HG03521 (cell line): Measurements from ENCODE around the gene CDCA5.
A peak's percentile ranks its signal among the peaks of the same experiment; 100 is the strongest.

ENCODE experiments used
- ATAC-seq: cut with Tn5 transposase; IDR thresholded peaks from one replicate; pipeline ENCODE4 v1.9.1; 2021; ENCODE audit warnings: mild to moderate bottlenecking, moderate library complexity; ENCODE audit not compliant: unreplicated experiment

The CDCA5 gene

DNA sequence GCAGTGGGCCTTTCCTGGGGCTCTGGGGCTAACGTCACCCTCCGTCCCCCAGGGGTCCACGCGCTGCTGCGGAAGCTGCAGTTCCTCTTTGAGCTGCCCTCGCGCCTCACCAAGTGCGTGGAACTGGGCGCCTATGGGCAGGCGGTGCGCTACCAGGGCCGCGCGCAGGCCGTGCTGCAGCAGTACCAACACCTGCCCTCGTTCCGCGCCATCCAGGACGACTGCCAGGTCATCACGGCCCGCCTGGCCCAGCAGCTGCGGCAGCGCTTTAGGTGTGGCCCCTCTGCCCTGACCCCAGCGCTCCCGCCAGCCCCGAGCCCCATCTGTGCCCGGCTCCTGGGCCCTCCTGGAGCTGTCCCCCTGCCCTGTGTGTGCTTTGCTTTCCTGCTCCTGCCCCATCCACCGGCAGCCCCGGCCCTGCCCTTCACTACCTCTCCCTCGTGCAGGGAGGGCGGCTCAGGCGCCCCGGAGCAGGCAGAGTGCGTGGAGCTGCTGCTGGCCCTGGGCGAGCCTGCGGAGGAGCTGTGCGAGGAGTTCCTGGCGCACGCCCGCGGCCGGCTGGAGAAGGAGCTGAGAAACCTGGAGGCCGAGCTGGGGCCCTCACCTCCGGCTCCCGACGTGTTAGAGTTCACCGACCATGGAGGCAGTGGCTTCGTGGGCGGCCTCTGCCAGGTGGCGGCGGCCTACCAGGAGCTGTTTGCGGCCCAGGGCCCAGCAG lies 24.1 kb upstream of the CDCA5 start:
- ATAC-seq: no peak

DNA sequence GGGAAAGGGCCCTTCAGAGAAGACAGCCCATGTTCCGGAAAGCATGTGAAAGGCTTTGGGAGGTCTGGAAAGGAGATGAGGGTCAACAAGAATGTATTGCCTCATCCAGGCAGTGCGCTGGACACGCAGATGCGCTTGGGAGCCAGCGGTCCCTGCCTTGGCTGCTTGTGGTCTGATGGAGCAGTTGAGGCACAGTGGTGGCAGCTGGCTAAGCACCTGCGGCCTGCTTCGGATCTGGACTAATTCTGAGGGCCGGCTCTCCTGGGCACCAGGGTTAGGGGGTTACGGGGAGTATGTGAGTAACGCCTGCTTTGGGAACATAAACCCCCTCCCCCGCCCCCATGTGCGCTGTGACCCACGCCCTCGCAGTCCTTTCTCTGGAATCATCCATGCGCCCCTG lies 23.2 kb upstream of the CDCA5 start:
- ATAC-seq: no peak

DNA sequence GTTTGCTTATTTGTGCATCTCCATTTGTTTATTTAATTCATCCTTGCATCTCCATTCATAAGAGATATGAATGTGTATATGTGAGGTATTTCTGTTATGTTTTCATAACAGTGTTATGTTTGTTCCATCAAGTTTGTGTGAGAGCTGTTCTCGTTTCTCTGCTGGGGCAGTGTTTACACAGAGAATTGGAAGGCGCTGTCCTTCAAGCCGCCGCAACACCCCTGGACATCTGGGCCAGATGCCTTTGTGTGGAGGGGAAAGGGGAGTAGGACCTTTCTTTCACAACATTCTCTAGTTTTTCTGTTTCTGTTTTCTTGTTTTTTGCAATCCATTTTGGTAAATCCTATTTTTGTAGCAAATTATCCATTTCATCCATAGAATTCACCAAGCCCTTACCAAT lies 20.8 kb upstream of the CDCA5 start:
- ATAC-seq: no peak

DNA sequence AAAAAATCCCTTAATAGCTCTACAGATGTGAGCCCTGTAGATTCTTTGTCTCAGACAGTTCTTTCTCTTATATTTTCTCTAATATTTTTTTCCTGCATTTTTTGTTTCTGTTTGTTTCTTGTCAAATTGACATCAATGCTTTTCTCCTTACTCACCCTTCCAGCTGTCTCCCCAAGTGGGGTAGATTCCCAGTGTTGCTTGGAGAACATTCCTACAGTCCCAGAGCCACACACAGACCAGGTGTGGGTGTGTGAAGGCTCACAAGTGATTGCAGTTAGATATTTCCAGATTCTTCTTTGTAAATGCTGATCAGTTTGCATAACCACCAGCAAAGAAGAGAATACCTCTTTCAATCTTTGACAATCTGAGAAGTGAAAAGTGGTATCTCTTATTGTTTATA lies 19.6 kb upstream of the CDCA5 start:
- no peak for ATAC-seq

DNA sequence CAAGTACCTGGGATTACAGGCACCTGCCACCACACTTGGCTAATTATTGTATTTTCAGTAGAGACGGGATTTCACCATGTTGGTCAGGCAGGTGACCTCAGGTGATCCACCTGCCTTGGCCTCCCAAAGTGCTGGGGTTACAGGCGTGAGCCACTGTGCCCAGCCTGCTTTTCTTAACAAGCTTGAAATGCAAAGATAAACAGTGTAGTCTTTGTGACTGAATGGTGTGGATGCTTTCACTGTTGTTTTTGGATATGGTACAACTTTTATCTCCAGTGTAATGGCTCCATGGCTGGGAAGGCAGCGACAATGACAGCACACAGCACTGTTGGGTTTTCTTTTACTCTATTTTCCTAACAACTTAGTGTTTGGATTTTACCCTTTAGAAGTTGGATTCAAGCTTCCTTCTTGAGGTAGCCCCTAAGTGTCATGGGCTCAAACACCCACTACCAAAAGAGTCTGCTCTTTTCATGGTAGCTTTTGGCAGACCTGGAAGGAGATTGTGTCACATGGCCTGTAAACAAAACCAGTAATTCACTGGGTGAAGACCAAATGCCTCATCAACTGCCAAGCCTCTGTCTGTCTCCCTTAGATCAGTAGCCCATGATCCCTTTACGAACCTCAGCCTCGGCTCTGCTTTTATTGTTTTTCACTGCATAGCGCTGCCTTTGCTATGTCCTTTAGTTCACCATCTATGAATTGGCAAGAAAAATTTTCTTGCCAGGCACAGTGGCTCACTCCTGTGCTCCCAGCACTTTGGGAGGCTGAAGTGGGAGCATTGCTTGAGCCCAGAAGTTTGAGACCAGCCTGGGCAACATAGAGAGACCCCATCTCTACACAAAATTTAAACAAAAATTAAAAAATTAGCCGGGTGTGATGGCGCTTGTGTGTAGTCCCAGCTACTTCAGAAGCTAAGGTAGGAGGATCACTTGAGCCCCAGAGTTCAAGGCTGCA lies 18.6 kb upstream of the CDCA5 start:
- ATAC-seq: no peak

DNA sequence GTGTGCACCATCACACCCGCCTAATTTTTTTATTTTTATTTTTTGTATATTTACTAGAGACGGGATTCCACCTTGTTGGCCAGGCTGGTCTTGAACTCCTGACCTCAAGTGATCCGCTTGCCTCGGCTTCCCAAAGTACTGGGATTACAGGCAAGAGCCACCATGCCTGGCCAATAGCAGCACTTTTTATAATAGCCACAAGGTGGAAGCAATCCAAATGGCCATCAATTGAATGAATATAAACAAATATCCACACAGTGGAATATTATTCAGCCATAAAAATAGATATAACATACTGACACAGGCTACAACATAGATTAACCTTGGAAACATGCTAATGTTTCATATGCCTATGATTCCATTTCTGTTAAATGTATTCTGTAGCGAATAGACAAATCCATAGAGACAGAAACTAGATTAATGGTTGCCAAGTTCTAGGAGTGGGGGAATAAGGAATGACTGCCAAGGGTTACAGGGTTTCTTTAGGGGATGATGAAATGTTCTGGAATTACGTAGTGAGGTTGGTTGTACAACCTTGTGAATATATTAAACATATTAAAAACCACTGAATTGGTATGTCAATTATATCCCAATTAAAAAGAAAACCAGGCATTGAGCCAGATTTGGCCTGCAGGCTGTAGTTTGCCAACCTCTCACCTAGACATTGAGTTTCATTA lies 17.0 kb upstream of the CDCA5 start:
- no peak for ATAC-seq

DNA sequence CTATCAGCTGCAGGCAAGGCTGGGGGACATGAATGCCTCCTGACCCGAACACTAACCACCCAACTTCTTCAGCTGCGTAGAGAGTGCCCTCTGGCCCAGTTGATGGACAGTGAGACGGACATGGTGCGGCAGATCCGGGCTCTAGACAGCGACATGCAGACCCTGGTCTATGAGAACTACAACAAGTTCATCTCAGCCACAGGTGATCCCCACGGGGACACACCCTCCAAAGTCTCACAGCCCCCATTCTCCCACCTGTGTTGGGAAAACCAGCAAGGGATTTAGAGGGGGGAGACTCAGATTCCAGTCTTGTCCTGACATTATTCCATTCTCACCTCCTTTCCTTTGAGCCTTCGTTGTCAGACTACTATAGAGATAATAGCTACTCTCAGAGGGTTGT lies 13.1 kb upstream of the CDCA5 start:
- ATAC-seq: no peak

DNA sequence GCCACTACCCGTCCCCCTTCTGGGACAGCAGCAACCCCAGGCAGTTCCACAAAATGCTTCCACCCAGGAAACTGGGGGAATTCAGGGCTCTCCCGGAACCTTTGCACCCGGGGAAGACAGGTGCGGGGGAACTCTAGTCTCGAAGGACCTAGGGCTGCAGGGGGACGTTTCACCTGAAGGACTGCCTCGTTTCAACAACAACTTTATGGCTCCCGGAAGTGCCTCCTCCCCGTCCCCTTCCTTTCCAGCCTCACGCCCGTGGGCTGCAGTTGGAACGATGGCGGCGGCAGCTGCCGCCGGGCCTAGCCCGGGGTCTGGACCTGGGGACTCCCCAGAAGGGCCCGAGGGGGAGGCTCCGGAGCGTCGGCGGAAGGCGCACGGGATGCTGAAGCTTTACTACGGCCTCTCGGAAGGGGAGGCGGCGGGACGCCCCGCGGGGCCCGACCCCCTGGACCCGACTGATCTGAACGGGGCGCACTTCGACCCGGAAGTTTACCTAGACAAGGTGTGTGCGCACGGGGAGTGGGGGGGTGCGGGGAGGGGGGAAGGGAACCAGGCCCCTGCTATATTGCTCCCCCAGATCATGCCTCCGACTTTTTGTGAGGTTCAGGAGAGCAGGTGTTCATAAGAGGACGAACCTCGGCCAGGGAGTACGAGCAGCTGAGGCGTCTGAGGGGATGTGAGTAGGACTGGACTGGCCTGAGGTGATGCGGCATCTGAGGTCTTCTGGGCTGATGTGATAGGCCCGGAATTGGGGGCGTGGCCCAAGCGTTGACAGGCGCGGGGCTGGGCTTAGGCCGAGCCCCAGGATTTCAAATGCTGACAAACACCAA lies 12.3 kb upstream of the CDCA5 start, which contains the start of gene VPS51:
Gene VPS51 (plus strand): TSS at position 241 of the 833 bp plus-strand sequence. CDS start 37 bp downstream, at position 278.
- ATAC-seq: peak; percentile 70

DNA sequence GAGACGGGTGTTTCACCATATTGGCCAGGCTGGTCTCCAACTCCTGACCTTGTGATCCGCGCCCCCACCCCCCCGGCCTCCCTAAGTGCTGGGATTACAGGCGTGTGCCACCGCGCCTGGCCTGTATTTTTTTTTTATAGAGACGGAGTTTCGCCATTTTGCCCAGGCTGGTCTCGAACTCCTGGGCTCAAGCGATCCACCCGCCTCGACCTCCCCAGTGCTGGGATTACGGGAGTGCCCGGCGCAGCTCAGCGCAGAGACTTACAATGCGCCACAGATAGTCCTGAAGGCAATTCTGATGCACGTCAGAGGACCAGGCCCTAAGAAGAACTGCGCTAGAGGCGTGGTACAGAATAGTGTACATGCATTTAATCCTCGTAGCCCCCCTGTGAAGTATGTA lies 11.6 kb upstream of the CDCA5 start:
- ATAC-seq: no peak

DNA sequence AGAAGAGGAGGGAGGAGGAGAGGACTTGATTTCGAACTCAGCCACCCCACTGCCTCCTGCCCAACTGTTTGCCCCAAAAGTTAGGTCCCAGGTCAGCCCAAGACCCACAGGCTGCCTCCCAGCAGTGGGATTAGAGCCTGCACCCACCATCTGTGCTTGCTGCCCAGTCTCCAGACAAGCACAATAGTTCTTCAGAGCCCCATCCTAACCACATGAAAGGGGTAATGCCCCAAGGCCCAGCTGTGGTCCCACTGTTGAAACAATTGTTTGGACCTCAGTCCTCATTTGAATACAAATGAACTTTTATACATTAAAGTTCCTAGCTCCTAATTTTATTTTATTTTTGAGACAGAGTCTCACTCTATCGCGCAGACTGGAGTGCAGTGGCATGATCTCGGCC lies 6.8 kb upstream of the CDCA5 start:
- ATAC-seq: no peak

DNA sequence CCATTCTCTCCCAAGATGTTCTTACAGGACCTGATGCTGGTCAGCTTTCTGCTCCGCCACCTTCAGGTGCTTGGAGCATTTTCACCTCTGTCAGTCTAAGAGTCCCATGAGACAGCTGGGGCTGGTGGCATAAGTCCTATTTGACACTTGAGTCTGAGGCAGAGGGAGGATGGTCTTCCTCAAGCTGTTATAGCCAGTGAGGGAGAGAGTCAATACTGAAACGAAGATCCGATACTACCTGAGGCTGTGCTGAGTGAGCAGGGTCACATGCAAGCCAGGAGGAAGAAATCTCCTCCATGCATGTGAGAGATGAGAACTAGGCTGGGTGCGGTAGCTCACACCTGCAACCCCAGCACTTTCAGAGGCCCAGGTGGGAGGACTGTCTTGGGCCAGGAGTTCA lies 5.8 kb upstream of the CDCA5 start:
- no peak for ATAC-seq

DNA sequence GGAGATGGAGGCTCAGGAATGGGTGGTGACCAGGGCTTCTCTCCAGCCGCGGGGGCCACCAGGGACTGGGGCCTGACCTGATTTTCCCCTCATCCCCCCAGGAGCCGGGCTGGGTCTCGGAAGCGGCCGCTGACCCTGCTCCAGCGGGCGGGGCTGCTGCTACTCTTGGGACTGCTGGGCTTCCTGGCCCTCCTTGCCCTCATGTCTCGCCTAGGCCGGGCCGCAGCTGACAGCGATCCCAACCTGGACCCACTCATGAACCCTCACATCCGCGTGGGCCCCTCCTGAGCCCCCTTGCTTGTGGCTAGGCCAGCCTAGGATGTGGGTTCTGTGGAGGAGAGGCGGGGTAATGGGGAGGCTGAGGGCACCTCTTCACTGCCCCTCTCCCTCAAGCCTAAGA lies 4.0 kb upstream of the CDCA5 start:
- ATAC-seq: no peak

DNA sequence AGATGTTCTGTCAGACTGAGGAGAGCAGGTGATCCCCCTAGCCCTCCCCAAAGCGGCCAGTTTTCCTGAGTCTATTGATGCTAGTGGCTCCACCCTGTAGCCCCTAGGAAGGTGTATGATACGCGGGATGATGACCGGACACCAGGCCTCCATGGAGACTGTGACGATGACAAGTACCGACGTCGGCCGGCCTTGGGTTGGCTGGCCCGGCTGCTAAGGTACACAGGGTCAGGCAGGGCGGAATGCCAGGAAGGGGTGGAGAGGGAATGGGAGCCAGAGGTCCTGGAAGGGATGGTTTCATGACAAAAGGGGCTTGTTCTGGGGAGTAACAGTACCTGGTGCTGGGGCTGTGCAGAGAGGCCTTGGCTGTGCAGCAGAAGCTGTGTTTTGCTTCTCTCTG lies 3.4 kb upstream of the CDCA5 start:
- no peak for ATAC-seq

DNA sequence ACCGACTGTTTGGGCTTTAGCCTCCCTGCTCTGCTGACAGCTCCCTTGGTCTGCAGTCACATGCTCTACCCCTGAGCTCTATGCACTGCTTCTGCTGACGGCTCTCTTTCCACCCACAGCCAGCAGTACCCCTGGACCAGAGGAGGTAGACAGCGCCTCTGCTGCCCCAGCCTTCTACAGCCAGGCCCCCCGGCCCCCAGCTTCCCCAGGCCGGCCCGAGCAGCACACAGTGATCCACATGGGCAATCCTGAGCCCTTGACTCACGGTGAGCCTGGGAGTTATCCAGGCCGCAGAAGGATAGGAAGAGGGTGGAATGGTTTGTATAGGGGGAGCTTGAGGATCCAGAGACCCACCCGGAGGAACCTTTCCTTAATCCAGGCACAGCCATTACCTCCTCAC lies 3.0 kb upstream of the CDCA5 start:
- no peak for ATAC-seq

DNA sequence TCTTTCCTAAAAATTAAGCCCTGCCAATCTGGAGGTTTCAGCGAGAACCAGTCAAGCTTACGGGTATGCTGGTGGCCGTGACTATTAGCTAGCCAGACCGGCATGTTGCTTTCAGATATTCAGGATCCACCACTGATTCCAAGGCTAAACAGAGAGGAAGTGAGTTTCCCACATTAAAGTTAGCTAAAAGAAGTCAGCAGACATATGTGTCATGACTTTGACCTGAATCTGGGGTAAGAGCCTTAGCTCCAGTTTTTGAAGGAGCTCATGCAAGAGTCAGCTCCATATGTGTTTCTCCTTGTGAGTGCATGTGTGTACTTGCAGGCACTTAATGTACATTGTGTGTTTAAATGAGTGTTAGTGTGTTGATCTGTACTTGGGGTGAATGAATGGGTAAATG lies 1.6 kb upstream of the CDCA5 start:
- ATAC-seq: no peak

DNA sequence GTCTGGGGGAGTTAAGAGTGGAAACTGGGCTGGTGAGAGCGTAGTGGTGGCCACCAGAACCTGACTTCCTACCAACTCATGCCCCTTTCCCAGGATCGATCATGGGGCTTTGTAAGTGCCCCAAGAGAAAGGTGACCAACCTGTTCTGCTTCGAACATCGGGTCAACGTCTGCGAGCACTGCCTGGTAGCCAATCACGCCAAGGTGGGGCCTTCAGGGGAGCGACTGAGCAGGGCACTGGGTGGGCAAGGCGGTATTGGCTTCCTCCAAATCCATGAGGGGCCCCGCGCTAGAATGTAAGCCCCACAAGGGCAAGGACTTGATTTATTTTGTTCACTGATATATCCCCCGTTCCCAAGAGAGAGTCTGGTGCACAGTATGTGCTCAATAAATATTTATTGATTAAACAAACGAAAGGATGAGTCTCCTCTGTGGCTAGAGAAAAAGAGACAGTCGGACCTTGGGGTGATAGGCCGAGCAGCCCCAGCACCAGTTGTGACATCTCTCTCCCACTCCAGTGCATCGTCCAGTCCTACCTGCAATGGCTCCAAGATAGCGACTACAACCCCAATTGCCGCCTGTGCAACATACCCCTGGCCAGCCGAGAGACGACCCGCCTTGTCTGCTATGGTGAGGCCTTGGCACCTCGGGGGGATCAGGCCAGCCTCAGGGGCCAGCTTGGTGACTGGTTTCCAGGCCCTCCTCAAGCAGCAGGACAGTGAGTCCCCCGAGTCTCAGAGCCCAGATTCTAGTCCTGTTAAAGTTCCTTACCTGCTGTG lies 947 bp upstream of the CDCA5 start:
- ATAC-seq: no peak

DNA sequence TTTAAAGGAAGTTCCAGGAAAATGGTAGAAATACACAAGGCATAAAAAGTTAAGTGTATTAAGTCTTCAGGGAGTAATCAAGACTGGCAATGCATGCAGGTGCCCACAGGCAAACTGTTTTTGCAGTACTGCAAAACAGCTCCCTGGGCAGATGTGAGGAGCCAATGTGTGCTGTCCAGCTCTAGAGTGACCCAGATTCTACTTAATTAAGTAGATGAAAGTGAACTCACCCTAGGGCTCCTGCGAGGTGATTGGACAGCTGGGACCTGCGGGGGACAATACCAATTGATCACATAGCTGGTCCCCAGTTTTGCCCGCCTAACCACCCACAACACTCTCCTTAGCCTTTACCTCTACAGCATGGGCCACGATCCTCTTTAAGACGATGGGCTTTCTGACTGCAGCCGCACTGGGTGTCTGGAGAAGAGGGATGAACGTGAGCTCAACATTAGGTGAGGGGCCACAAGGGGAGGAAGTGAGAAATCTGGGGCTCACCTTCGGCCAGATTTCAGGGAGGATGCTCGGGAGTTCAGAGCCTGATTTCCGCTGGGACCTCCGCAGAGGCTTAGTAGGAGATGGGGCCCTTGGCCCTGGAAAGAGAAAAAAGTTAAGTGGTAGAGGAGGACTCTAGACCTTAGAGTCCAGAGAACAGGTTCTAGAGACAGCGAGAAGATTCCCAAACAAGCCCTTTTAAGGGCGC lies 556 bp downstream of the CDCA5 start:
- ATAC-seq: peak; percentile 14

DNA sequence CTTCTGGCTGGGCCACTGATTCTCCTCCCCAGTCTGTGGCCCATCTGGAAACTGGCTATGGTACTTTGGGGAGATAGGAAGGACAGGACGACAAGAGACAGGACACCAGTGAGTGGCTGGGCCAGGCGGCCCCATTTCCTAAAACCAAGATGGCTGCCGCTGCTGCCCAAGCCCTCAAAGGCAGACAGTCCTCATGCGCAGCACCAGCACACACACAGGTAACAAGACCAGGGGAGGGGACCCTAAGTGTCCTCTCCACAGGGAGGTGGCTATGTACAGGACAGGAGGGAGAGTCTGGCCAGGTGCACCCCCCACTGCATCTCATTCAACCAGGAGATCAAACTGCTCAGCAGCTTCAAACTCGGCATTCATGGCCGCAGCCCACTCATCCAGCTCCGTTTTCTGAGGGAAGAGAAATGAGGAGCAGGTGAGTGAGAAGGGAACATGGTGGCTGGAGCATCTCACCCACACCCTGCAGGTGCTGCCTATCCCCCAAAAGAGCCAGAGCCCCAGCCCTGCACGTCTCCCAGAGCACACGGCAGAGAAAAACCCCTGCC lies 5.0 kb downstream of the CDCA5 start:
- no peak for ATAC-seq

DNA sequence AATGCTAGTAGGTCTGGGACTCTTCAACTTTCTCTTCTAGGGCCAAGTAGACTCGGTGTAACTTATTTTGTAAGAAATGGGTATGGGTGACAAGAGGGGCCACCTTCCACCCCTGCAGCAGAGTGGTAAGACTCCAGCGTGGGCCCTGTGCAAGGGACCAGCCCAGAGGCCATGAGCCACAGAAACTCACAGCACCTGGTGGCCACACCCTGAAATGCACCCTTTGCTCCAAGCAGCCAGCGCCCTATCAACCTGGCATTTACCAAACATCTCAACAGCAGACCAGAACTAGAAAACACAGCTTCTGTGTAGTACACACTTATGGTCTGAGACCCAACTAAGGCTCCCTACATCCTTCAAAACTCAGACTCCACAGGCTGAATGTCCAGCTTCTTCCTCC lies 5.7 kb downstream of the CDCA5 start:
- ATAC-seq: peak; percentile 41
